ENCODE data around the gene ISG20.
"Not testable (repeated sequence)": the region's sequence is repeated elsewhere in the genome, so short reads cannot be mapped to it uniquely, and the experiment has no call there.

The ISG20 gene

GRCh38 chr15:88635318-88635717 lies 3.5 kb upstream of the ISG20 start:
- DNase-seq (ENCODE audit: extremely low read depth in 1 of 2, low read depth in 1 of 2) = no peak

DNA sequence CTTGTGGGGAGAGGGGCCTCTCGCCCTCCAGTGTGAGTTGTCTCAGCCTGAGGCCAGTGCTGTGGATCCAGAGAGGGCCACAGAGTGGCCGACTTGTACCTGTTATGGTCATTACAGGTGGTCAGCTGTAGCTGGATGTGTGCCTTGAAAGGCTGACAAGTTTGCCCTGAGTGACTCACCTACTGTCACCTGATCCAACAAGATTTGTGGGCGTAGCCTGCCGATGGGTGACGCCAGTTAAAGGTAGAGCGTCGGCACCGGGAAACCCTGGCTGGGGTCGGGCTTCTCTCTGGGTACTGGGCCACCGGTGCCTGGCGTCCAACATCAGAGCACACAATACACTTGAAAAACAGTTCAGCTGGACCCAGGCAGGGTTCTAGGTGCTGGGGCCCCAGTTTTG lies 2.8 kb upstream of the ISG20 start:
- DNase-seq (ENCODE audit: extremely low read depth in 1 of 2, low read depth in 1 of 2) = peak in 1 of 2 donors; percentile 51

DNA sequence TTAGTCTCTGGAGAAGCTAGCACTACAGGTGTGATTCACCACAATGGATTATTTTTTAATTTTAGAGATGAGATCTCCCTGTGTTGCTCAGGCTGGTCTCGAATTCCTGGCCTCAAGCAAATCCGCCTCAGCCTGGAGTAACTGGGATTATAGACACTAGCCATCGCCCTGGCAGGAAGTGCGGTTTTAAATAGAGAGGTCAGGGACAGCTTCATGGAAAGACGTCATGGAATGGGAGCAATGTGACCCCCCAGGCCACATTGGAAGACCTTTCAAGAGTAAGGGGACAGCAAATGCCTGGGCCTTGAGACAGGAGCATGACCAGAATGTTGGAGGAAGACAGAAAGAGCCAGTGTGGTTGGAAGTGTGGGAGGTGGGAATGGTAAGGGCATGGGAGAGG lies 2.2 kb upstream of the ISG20 start:
- no peak for DNase-seq (ENCODE audit: extremely low read depth in 1 of 2, low read depth in 1 of 2)

DNA sequence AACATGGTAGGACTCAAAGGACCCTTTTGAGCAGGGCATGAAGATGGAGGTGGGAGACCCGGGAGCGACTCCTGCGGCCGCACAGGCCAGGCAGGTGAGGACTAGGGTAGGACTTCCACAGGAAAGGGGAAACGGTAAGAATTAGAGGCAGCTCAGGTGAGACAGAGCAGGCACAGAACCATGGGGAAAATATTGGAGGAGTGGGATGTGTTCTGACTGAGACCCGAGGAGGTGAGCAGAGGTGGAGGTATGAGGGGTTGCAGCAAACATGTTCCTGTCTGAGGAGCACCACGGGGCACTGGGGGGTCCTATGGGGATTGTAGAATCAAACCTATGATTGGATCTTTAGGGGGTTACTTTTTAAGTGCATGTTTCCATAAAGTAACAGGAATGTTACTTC lies 1.4 kb upstream of the ISG20 start:
- DNase-seq (ENCODE audit: extremely low read depth in 1 of 2, low read depth in 1 of 2) = no peak

DNA sequence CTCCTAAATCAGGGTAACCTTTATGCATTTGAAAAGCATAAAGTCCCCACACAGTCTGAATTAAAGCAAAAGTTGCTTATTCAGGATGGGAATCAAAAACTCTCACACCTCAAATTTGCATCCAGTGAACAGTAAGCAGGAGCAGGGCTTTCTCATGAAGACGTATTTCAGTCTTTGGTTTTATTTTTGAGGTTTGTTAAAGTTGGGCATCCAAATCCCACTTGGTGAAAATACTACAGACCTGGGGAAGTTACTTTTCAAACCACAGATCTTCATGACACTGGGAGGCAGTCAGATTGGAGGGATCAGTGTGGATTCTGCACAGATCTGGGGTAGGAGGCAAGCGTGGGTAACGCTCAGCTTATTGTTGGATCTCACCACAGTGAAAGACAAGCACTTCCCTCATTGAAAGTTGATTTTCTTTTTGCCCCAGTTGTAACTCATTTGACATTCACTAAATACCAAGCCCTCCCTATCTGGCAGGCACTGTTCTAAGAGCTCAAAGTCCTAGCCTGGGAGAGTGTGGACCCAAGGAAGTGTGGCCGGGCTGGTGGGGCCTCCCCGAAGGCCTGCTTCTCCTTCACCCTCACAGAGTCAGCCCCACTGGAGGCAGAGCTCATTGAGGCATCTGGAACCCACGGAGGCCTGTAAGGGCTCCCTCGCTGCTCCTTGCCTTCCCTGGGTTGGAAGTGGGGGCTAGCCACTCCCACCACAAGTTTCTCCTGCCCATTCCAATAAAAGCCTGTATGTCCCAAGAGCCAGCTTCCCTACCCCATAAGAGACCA lies 783 bp upstream of the ISG20 start:
- DNase-seq (ENCODE audit: extremely low read depth in 1 of 2, low read depth in 1 of 2) = no peak

GRCh38 chr15:88641959-88642452 lies 3.2 kb downstream of the ISG20 start:
- no peak for DNase-seq (ENCODE audit: extremely low read depth in 1 of 2, low read depth in 1 of 2)

DNA sequence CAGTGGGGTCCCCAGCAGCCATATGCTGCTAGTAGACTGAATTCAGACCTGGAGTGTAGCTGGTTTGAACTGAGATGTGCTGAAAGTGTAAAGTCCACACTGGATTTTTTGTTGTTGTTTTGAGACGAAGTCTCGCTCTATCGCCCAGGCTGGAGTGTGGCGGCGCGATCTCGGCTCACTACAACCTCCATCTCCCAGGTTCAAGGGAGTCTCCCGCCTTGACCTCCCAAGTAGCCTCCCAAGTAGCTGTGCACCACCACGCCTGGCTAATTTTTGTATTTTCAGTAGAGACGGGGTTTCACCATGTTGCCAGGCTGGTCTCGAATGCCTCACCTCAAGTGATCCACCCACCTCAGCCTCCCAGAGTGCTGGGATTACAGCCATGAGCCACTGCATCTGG lies 3.7 kb downstream of the ISG20 start:
- DNase-seq (ENCODE audit: extremely low read depth in 1 of 2, low read depth in 1 of 2) = not testable (repeated sequence)

GRCh38 chr15:88644741-88645140 lies 5.9 kb downstream of the ISG20 start:
- DNase-seq (ENCODE audit: extremely low read depth in 1 of 2, low read depth in 1 of 2) = no peak

- DNase-seq (ENCODE audit: extremely low read depth in 1 of 2, low read depth in 1 of 2) = no peak
Observed at GRCh38 chr15:88645171-88646087, 6.6 kb downstream of the ISG20 start.

- no peak for DNase-seq (ENCODE audit: extremely low read depth in 1 of 2, low read depth in 1 of 2)
Observed at GRCh38 chr15:88646088-88646405, 7.2 kb downstream of the ISG20 start.

DNA sequence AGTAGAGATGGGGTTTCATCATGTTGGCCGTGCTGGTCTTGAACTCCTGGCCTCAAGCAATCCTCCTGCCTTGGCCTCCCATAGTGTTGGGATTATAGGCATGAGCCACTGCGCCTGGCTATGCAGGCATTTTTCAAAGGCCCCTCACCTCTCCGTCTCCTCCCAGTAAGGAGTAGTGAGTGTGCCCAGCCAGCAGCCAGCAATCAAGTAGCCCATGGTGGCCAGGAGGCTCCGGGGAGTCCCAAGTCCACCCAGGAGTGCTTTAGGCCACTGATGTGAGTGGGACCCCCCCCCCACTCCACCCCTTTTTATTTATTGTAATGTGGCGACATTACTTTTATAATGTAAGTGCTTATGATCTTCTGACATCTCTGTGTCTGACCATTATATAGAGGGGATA lies 8.1 kb downstream of the ISG20 start:
- no peak for DNase-seq (ENCODE audit: extremely low read depth in 1 of 2, low read depth in 1 of 2)

- no peak for DNase-seq (ENCODE audit: extremely low read depth in 1 of 2, low read depth in 1 of 2)
Observed at GRCh38 chr15:88647351-88648105, 8.7 kb downstream of the ISG20 start.

- no peak for DNase-seq (ENCODE audit: extremely low read depth in 1 of 2, low read depth in 1 of 2)
Observed at GRCh38 chr15:88648357-88649214, 9.8 kb downstream of the ISG20 start.

GRCh38 chr15:88649286-88649733 lies 10.5 kb downstream of the ISG20 start:
- peak in 1 of 2 donors; percentile 52 for DNase-seq (ENCODE audit: extremely low read depth in 1 of 2, low read depth in 1 of 2)

DNA sequence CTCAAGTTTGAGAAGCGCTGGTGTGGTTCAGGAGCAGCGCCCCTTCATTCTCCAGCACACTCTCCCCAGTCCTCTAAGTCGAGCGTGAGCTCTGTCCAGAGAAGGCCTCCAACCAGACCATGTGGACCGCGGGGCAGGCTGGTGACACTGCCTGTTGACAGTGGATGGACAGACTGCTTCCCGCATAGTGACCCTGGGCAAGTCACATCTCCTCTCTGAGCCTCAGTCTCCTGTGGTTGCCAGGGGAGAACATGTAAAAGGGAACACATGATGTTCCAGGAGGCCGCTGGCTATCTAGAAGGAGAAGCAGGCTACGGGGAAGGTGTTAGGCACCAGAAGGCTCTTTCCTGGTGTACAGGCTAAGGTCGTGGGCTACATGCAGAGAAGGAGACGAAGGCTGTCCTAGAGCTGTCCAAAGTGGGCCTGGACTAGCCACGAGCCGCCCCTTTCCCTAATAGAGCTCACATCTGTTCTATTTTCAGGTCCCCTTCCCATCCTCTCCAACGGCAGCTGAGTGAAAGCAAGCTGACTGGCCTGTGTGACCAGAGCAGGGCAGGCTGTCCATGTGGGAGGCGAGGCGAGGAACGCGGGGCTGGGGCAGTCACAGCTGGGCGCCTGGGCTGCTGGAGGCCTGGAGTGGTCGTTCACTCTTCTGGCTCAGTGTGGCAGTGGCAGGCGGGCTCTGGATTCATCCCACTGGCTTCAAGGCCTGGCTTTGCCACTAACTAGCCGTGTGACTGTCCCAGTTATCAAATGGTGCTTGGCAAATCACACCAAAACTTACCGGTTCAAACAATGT lies 11.1 kb downstream of the ISG20 start:
- DNase-seq (ENCODE audit: extremely low read depth in 1 of 2, low read depth in 1 of 2) = no peak

DNA sequence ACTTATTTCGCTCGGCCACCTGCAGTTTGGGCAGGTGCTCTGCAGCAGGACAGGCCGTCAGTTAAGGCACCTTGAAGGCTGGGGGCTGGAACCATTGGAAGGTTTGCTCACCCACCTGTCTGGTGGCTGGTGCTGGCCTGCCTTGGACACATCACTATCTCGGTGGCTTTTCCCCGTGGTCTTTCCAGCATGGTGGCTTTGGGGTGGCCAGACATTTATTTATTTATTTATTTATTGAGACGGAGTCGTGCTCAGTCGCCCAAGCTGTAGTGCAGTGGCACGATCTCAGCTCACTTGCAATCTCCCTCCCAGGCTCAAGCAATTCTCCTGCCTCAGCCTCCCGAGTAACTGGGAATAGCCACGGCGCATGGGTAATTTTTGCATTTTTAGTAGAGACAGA lies 11.7 kb downstream of the ISG20 start:
- DNase-seq (ENCODE audit: extremely low read depth in 1 of 2, low read depth in 1 of 2) = no peak

DNA sequence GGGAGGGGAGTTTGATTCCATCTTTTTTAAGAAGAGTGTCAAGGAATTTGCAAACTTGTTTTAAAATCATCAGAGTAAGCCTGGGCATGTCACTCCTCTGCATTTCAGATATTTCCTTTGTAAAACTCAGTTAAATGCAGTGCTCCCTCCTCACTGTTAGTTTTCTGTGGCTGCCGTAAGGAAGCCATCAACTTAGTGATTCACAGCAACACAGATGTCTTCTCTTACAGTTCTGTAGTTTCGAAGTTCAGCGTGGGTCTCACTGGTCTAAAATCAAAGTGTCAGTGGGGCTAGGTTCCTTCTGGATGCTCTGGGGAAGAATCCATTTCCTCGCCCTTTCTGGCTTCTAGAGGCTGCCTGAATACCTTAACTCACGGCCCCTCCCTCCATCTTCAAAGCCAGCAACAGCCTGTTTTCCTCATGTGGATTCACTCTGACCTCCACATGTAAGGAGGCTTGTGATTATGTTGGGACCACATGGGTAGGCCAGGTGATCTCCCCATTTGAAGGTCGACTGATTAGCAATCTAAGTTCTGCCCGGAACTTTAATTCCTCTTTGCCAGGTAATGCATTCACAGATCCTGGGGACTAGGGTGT lies 12.4 kb downstream of the ISG20 start:
- DNase-seq (ENCODE audit: extremely low read depth in 1 of 2, low read depth in 1 of 2) = no peak

DNA sequence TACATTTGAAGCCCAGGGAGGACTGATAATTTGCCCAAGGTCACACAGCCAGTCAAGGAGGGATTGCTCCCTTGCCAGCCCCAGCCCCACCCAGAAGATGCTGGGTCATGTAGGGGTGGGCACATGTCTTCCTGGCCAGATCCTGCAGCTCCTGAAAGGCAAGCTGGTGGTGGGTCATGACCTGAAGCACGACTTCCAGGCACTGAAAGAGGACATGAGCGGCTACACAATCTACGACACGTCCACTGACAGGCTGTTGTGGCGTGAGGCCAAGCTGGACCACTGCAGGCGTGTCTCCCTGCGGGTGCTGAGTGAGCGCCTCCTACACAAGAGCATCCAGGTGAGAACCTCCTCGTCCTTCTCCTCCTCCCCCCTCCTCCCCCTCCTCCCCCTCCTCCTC lies 13.2 kb downstream of the ISG20 start:
- no peak for DNase-seq (ENCODE audit: extremely low read depth in 1 of 2, low read depth in 1 of 2)
